PC-3 (cell line): ENCODE results near the gene MYO1C.

Experiments
- CTCF ChIP-seq: fragments of 300-600 bp; sonication (generic); conservative IDR thresholded peaks from 2 replicates; pipeline ENCODE4 v1.5.1; 2017; ENCODE audit warnings: antibody characterized with exemption, low read depth, mild to moderate bottlenecking, low read length
- EZH2 ChIP-seq: fragments of 300-600 bp; sonication (generic); IDR thresholded peaks from one replicate; pipeline ENCODE4 v1.6.1; 2017; ENCODE audit warnings: antibody characterized with exemption, mild to moderate bottlenecking, low read length; ENCODE audit not compliant: unreplicated experiment
- EZH2phosphoT487 ChIP-seq: fragments of 300-600 bp; sonication (generic); IDR thresholded peaks from 2 replicates; pipeline ENCODE4 v1.6.1; 2018; ENCODE audit warnings: mild to moderate bottlenecking, antibody characterized with exemption, low read length, borderline replicate concordance

- TF ChIP-seq CTCF (no peak), EZH2 (no peak), EZH2phosphoT487 (no peak)
These were observed 14.1 kb downstream of the MYO1C start for GRCh38 chr17:1478418-1478817.
